HEK293 (cell line): Measurements from ENCODE around the gene TET3.
A peak's percentile ranks its signal among the peaks of the same experiment; 100 is the strongest.

Experiments
- CTCF ChIA-PET: fragments of 350-600 bp; formaldehyde crosslinking; extraction: SDS; loops from one replicate; lab custom pipeline; 2021; ENCODE audit warnings: antibody characterized with exemption; lab: Yijun Ruan, JAX
- POLR2A ChIA-PET: fragments of 300-600 bp; formaldehyde crosslinking; extraction: SDS; loops from one replicate; lab custom pipeline; 2020; ENCODE audit warnings: antibody characterized with exemption, inconsistent platforms; lab: Yijun Ruan, JAX
- H3K27ac ChIP-seq: fragments of 200-500 bp; sonication (Bioruptor generic); 2 replicates; pipeline ENCODE4 v1.5.1; 2014; ENCODE audit warnings: low read depth, low read length, control low read depth, inconsistent platforms; ENCODE audit errors: extremely low read depth
- H3K36me3 ChIP-seq, 2 experiments: fragments of 200-500 bp in 1 of 2; sonication (Bioruptor generic) in 1 of 2; 1 replicate in 1 of 2; 2 replicates in 1 of 2; pipeline ENCODE4 v1.5.1; 2014 to 2017; ENCODE audit warnings: inconsistent platforms in 2 of 2, low read length in 2 of 2; ENCODE audit not compliant: control insufficient read depth in 2 of 2, insufficient read depth in 1 of 2
- H3K4me1 ChIP-seq: fragments of 200-500 bp; sonication (Bioruptor generic); 2 replicates; pipeline ENCODE4 v1.5.1; 2014; ENCODE audit warnings: mild to moderate bottlenecking, low read length, inconsistent platforms; ENCODE audit not compliant: control insufficient read depth, insufficient read depth
- H3K4me3 ChIP-seq: 2 replicates; pipeline ENCODE4 v1.5.1; 2011; ENCODE audit warnings: low read depth, mild to moderate bottlenecking, control low read depth, low read length, moderate library complexity
- H3K9me3 ChIP-seq: fragments of 200-500 bp; sonication (Bioruptor generic); 2 replicates; pipeline ENCODE4 v1.5.1; 2014; ENCODE audit warnings: low read depth, low read length, inconsistent platforms; ENCODE audit not compliant: control insufficient read depth, insufficient read depth
- ATF2 ChIP-seq: fragments of 450-650 bp; formaldehyde crosslinking; IDR thresholded peaks from 2 replicates; pipeline ENCODE4 v1.5.1; 2016; ENCODE audit warnings: missing biosample characterization, missing genetic modification characterization, low read depth
- EGR2 ChIP-seq: fragments of 450-650 bp; formaldehyde crosslinking; IDR thresholded peaks from 2 replicates; pipeline ENCODE4 v1.5.1; 2016; ENCODE audit warnings: low read depth, missing biosample characterization, missing genetic modification characterization
- GLIS1 ChIP-seq: fragments of 450-650 bp; formaldehyde crosslinking; IDR thresholded peaks from 2 replicates; pipeline ENCODE4 v1.5.1; 2016; ENCODE audit warnings: missing biosample characterization, missing genetic modification characterization
- KLF1 ChIP-seq: fragments of 450-650 bp; formaldehyde crosslinking; IDR thresholded peaks from 2 replicates; pipeline ENCODE4 v1.5.1; 2016; ENCODE audit warnings: missing biosample characterization, missing genetic modification characterization
- KLF8 ChIP-seq: fragments of 450-650 bp; formaldehyde crosslinking; IDR thresholded peaks from 2 replicates; pipeline ENCODE4 v1.5.1; 2016; ENCODE audit warnings: missing biosample characterization, missing genetic modification characterization
- KLF9 ChIP-seq: fragments of 450-650 bp; formaldehyde crosslinking; IDR thresholded peaks from 2 replicates; pipeline ENCODE4 v1.5.1; 2016; ENCODE audit warnings: missing biosample characterization, missing genetic modification characterization, low read depth
- PRDM10 ChIP-seq: fragments of 450-650 bp; formaldehyde crosslinking; IDR thresholded peaks from 2 replicates; pipeline ENCODE4 v1.5.1; 2016; ENCODE audit warnings: missing biosample characterization, missing genetic modification characterization
- SCRT2 ChIP-seq: fragments of 450-650 bp; formaldehyde crosslinking; IDR thresholded peaks from 2 replicates; pipeline ENCODE4 v1.5.1; 2016; ENCODE audit warnings: missing biosample characterization, missing genetic modification characterization
- ZBTB7A ChIP-seq: fragments of 450-650 bp; formaldehyde crosslinking; IDR thresholded peaks from 2 replicates; pipeline ENCODE4 v1.5.1; 2016; ENCODE audit warnings: low read depth, missing biosample characterization, missing genetic modification characterization
- ZFP37 ChIP-seq: fragments of 450-650 bp; formaldehyde crosslinking; IDR thresholded peaks from 2 replicates; pipeline ENCODE4 v1.5.1; 2016; ENCODE audit warnings: missing biosample characterization, missing genetic modification characterization
- ZIC2 ChIP-seq: fragments of 450-650 bp; formaldehyde crosslinking; IDR thresholded peaks from 2 replicates; pipeline ENCODE4 v1.5.1; 2016; ENCODE audit warnings: missing biosample characterization, missing genetic modification characterization
- ZNF184 ChIP-seq: fragments of 450-650 bp; IDR thresholded peaks from 2 replicates; pipeline ENCODE4 v1.5.1; 2018; ENCODE audit warnings: missing biosample characterization, mild to moderate bottlenecking, missing genetic modification characterization
- ZNF311 ChIP-seq: fragments of 450-650 bp; formaldehyde crosslinking; IDR thresholded peaks from 2 replicates; pipeline ENCODE4 v1.5.1; 2017; ENCODE audit warnings: missing biosample characterization, missing genetic modification characterization, borderline replicate concordance
- ZNF341 ChIP-seq: fragments of 450-650 bp; formaldehyde crosslinking; IDR thresholded peaks from 2 replicates; pipeline ENCODE4; 2016; ENCODE audit warnings: low read depth, missing biosample characterization, missing genetic modification characterization
- ZNF433 ChIP-seq: fragments of 450-650 bp; formaldehyde crosslinking; IDR thresholded peaks from 2 replicates; pipeline ENCODE4 v1.5.1; 2016; ENCODE audit warnings: missing biosample characterization, missing genetic modification characterization, low read depth
- ZNF549 ChIP-seq: fragments of 450-650 bp; IDR thresholded peaks from 2 replicates; pipeline ENCODE4 v1.5.1; 2018; ENCODE audit warnings: missing biosample characterization, missing genetic modification characterization, mild to moderate bottlenecking, inconsistent platforms, moderate library complexity
- ZNF830 ChIP-seq: fragments of 450-650 bp; IDR thresholded peaks from 2 replicates; pipeline ENCODE4 v1.5.0; 2018; ENCODE audit warnings: missing biosample characterization, missing genetic modification characterization, low read depth, mild to moderate bottlenecking, moderate library complexity
- ZNF837 ChIP-seq: fragments of 450-650 bp; formaldehyde crosslinking; IDR thresholded peaks from 2 replicates; pipeline ENCODE4 v1.5.1; 2016; ENCODE audit warnings: missing biosample characterization, missing genetic modification characterization

Gene TET3

GRCh38 chr2:73964223-73964622 is 20.5 kb upstream of the TET3 start:
- POLR2A ChIA-PET = no interaction called here
- H3K4me3 ChIP-seq = no peak overlapping the region
- CTCF ChIA-PET = no interaction called here
- no peaks in the 10 kb centered on the region for H3K9me3 ChIP-seq
- no peaks in the 10 kb centered on the region for H3K4me1 ChIP-seq
- no peak overlapping the region for H3K27ac ChIP-seq
- H3K36me3 ChIP-seq = peaks cover 6 to 7% of the 10 kb centered on the region in 2 experiments; a peak in 2 of 3 replicates
- no peak for TF ChIP-seq EGR2 (tag by site-specific recombination)
- TF ChIP-seq ZFP37 (tag by site-specific recombination) = no peak

GRCh38 chr2:73965053-73965452 is 19.7 kb upstream of the TET3 start:
- TF ChIP-seq KLF9 = no peak
- TF ChIP-seq ZBTB7A (tag by site-specific recombination) = no peak
- Histone ChIP-seq H3K4me1 (no peaks in the 10 kb centered on the region), H3K36me3 (peaks cover 0 to 5% of the 10 kb centered on the region in 2 experiments; a peak in 1 of 3 replicates), H3K4me3 (no peak overlapping the region), H3K27ac (no peak overlapping the region), H3K9me3 (no peaks in the 10 kb centered on the region)
- POLR2A ChIA-PET = no interaction called here
- CTCF ChIA-PET = interaction anchor here (0.6 to 1.0 kb wide), 2 partner anchors 57 to 80 kb away, joined by 3 to 4 read pairs; no protein-coding TSS in a partner anchor

GRCh38 chr2:73968357-73968937 is 16.3 kb upstream of the TET3 start:
- POLR2A ChIA-PET = interaction anchor here (0.6 kb wide), 1 partner anchor 74 kb away, joined by 5 read pairs; no protein-coding TSS in a partner anchor

More at GRCh38 chr2:73968357-73968937, 16.3 kb upstream of the TET3 start:
- CTCF ChIA-PET = interaction anchor here (0.7 kb wide), 1 partner anchor 179 kb away, joined by 3 read pairs; no protein-coding TSS in a partner anchor
- Histone ChIP-seq H3K36me3 (no peaks in the 10 kb centered on the region), H3K27ac (no peak overlapping the region), H3K4me1 (no peaks in the 10 kb centered on the region; the same call in 1 of the 2 replicates), H3K9me3 (no peaks in the 10 kb centered on the region), H3K4me3 (no peak overlapping the region)
- TF ChIP-seq ZNF837 (tag by site-specific recombination) (no peak), ZNF311 (no peak), ZNF341 (tag by site-specific recombination) (peak; percentile 63), PRDM10 (tag by site-specific recombination) (no peak), ZNF549 (tag by site-specific recombination) (no peak), SCRT2 (tag by site-specific recombination) (no peak), ZNF433 (tag by site-specific recombination) (no peak), GLIS1 (peak; percentile 72), ZIC2 (tag by site-specific recombination) (peak; percentile 87), ZNF830 (tag by site-specific recombination) (no peak), ZNF184 (tag by site-specific recombination) (no peak), KLF1 (tag by site-specific recombination) (no peak), KLF8 (no peak), ATF2 (tag by site-specific recombination) (no peak)
